ENCODE data around the gene NOL3.

NOL3 gene

DNA sequence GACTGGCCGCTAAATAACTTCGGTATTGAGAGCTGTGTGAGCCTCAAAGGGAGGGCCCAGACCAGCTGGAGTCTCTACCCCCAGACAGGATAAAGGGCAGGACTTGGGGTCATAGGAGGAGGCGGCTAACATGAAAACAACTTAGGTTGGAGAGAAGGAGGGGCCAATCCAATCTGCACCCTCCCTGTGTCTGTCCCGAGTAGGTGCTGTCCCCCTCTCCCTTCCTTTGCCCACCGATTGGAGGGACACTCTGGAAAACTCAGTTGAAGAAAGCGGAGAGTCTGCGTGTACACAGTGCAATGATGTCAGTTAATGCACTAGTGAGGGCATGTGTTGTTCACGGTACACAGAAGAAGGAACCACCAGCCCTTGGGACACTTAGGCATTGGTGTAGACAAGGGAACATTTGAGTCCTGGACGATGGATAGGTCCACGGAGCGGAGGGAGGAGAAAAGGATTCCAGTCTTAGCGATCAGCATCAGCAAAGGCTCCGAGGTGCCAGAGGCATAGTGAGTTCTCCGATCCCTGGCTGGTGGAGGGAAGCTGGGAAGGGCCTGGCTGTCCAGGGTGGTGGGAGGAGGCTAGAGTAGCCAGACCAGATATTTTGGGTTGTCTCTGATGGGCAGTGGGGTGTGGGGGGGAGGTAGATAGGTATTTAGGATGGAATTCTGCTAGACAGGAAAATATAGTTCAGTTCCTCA is 761 bp downstream of the NOL3 start:
- no peak for DNase-seq (ENCODE audit: low read depth in 2 of 2)

DNA sequence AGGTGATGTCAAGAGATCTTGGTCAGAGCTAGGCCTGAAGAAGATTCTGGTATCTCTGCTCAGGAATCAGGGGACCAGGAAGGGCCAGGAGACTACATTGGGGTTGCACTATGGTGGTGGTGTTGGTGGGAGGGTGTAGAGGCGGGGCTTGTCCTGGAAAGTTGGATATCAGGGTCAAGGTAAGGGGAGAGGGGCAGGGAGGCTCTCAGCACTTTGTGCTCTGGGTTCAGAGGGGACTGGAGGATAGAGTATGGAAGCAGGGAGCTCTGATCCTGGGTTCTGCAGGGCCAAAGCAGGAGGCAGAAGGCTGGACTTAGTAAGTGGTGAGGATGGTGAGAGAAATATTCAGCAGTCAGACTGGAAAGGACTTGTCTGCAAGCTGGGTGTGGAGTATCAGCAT is 3.0 kb downstream of the NOL3 start:
- DNase-seq (ENCODE audit: low read depth in 2 of 2), result no peak

DNA sequence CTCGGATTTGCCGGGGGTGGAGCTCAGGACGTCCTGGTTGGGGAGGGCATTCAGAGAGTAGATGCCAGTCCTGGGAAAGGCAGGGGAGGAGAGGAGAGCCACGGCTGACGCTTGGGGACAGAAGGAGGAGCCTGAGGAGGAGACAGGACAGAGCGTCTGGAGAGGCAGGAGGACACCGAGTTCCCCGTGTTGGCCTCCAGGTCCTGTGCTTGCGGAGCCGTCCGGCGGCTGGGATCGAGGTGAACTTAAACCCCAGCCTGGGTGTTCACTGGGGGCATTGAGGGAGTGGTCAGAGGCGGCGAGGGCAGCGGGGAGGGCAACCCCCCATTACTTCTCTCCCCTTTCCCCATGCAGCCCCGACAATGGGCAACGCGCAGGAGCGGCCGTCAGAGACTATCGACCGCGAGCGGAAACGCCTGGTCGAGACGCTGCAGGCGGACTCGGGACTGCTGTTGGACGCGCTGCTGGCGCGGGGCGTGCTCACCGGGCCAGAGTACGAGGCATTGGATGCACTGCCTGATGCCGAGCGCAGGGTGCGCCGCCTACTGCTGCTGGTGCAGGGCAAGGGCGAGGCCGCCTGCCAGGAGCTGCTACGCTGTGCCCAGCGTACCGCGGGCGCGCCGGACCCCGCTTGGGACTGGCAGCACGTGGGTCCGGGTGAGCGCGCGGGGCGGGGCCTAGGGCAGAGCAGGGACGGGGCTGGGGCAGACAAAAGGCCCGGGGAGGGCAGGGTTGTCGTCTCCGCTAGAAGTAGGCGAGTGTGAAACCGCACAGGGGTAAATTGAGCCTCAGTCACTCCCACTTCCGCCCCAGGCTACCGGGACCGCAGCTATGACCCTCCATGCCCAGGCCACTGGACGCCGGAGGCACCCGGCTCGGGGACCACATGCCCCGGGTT is 3.7 kb downstream of the NOL3 start:
- peak in 1 of 2 donors; percentile 56 for DNase-seq (ENCODE audit: low read depth in 2 of 2)

DNA sequence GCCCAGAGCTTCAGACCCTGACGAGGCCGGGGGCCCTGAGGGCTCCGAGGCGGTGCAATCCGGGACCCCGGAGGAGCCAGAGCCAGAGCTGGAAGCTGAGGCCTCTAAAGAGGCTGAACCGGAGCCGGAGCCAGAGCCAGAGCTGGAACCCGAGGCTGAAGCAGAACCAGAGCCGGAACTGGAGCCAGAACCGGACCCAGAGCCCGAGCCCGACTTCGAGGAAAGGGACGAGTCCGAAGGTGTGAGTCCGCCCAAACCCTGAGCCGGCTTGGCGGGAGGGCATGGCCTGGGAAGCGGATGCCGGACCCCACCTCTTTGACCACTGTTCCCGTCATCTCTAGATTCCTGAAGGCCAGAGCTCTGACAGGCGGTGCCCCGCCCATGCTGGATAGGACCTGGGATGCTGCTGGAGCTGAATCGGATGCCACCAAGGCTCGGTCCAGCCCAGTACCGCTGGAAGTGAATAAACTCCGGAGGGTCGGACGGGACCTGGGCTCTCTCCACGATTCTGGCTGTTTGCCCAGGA is 4.4 kb downstream of the NOL3 start:
- DNase-seq (ENCODE audit: low read depth in 2 of 2), result no peak

DNA sequence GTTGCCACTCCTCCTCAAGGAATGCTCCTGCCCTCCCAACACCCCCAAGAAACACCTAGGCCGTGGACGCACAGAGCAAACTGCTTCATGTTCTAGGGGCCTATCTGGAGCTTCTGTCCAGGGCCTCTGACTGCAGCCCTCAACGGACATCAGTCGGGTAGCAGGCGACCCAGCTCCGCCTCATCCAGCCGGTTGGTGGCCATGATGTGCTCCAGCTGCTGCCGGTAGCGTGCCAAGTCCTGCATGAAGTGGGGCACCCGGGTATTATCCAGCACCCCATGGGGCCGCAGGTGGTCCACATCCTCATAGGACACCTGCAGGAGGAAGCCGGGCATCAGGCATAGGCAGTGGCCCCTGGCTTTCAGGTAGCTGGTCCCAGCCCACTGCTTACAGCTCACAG is 6.3 kb downstream of the NOL3 start:
- DNase-seq (ENCODE audit: low read depth in 2 of 2), result no peak

DNA sequence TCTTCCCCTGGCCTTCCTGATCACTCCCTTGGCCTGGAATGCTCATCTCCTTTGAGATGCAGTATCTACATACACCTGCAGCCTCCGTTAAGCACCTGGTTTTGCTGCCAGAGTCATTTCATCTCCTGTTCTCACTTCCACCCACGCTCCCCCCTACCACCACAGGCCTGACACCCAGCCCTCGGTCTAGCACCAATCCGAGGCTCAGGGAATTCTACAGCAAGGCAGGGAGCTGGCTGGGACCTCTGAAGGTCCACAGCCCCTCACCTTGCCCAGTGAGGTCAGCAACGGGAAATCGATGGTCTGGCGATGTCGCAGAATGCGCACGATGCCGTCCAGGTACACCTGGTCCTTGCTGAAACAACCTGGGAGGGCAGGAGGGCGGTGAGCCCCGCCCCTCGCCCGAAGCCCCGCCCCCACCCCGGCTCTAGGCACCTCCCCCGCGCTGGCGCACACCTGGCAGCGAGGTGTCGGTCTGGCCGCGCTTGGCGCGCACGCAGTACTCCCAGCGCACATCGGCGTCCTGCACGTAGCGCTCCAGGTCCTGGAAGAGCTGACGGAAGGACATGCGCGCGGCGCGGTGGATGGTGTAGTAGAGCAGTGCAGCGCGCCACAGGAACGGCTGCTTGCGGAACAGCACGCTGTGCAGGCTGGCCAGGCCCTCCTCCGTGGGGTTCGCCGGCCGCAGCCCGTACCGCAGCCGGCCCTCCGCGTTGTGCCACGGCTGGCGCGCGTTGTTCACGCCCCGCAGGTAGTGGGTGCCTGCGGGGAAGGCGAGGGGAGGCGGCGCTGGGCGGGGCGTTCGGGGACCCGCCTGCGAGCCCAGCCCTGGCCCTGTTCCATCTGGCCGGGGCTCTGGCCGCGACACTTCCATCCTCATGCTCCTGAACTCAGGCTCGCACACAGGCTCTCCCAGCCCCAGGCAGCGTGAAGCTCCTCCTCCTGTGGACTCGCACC is 7.7 kb downstream of the NOL3 start:
- no peak for DNase-seq (ENCODE audit: low read depth in 2 of 2)

DNA sequence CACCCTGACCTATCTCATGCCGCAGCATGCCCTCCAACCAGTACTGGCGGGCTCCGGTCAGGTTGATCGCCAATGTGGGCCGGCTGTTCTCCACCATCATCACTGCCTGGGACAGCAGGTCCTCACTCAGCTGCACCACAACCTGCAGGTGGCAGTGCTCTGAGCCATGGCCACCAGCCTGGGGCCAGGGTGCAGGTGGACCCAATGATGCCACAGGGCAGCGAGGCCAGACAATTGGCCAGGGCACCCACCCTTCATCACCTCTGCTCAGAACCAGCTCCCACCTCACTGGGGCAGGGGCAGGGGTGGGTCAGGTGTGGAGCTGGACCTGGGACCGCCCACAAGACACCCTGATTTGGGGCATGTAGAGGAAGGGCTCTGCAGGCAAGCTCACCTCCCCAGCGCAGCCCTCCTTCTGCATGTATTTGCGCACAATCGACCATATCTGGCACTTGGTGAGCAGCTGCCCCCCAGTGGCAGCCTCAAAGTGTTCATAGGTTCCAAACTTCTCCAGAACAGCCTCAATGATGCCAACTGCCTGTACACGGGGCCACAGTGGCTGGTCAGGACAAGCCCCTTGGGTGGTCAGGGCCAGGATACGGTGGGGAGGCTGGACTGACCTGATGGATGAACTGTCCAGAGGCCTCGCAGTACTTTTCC is 9.2 kb downstream of the NOL3 start:
- DNase-seq (ENCODE audit: low read depth in 2 of 2), result no peak

DNA sequence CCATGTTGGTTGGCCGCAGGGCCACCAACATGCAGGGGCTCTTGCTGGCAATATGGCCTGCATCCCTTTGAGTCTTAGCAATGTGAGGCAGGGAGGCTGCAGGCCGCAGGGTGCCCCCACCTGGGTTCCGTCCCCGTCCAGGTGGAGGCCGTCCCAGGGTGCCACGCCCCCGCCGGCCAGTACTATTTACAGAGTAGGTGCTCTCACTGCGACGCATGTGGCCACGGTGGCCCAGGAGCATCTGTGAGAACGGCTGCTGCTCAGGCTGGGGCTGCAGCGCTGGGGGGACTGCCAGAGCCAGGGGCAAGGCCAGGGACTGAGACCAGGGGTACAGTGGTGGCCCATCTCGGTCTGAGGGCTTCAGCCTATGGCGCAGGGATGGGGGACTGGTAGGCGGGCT is 9.8 kb downstream of the NOL3 start:
- DNase-seq (ENCODE audit: low read depth in 2 of 2), result no peak

DNA sequence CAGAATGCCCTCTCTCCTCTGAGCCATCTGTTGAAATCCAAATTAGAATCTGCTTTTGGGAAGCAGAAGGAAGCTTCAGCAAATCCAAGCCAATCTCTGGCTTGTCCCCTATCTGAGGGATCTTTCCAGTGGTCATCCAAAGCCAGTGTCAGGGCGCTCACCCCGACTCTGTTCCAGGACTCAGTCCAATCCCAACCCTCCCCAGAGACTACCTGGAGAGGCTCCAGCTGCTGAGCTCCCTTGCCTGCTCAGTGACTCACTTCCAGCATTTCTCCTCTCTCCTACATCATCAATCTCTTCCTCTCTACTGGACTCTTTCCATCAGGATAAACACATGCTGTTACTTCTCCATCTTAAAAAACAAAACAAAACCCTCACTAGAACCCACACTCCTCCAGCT is 11.0 kb downstream of the NOL3 start:
- no peak for DNase-seq (ENCODE audit: low read depth in 2 of 2)

DNA sequence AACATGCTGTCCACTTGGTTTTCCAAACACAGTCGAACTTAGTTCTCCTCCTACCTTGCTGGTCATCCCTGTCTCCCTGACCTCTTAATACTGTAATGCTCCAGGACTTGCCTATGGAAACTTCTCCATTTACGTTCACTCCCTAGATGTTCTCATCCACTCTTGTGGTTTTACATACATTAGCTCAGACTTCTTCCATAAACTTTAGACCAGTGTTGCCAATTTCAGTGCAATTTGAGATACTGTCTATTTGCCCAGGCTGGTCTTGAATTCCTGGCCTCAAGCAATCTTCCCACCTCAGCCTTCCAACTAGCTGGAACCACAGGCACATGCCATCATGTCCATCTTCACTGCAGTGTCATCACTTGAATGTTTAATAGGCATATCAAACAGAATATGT is 11.9 kb downstream of the NOL3 start:
- no peak for DNase-seq (ENCODE audit: low read depth in 2 of 2)

DNA sequence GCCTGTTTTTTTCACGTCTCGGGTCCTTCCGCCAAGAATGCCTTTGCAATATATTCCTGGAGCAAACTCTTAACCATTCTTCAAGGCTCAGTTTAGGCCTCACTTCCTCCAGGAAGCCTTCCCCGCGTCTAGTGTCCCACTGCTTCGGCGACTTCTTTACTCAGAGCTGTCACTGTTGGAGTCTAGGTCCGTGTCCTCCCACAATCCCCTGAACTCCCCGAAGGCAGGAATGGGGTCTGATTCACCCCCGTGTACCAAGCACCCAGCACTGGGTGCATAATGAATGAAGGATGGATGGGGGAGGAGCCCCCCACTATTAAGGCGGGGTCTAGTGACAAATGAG is 12.9 kb downstream of the NOL3 start:
- no peak for DNase-seq (ENCODE audit: low read depth in 2 of 2)

DNA sequence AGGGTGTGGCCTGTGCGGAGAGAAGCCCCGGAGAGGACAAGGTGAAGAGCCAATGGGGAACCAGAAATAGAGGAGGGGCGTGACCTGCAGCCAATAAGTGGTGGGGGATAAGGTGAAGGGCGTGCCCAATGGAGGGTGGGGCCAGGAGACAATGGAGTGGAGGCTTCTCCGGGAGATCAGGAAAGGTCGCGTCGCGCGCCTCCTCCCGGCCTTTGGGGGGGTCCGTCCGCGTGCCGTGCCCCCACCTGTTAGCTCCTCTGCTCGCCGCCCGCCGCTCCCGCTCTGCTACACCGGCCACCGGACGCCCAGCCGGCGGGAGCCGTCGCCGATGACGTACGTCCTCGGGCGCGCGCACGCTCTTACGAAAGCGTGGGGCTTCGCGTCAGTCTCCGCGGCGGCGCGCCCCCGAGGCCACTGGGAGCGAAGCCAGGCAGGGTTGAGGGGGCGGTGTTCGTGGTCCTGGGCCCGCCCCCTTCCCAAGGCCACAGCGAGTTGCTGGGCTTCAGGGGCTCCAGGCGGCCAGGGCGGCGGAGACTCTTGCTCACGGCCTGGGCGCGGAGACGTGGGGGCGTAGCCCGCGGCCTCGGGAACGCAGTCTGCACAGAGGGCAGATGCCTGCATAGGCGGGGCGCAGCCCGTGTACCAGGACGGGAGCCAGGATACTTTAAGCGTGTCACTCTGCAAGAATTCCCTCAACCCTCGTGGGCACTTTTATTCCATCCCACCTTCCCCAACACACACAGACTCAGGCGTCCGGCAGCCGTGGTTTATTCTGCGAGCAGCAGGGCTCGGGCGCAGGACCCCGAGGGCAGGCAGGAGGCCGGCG is 13.5 kb downstream of the NOL3 start, which contains the start of gene MATCAP1:
TSS of gene MATCAP1 (minus strand) at position 337 of the 826 bp plus-strand sequence. CDS start 3,353 bp downstream, outside the sequence.
- peak; percentile 88 to 90 for DNase-seq (ENCODE audit: low read depth in 2 of 2)

DNA sequence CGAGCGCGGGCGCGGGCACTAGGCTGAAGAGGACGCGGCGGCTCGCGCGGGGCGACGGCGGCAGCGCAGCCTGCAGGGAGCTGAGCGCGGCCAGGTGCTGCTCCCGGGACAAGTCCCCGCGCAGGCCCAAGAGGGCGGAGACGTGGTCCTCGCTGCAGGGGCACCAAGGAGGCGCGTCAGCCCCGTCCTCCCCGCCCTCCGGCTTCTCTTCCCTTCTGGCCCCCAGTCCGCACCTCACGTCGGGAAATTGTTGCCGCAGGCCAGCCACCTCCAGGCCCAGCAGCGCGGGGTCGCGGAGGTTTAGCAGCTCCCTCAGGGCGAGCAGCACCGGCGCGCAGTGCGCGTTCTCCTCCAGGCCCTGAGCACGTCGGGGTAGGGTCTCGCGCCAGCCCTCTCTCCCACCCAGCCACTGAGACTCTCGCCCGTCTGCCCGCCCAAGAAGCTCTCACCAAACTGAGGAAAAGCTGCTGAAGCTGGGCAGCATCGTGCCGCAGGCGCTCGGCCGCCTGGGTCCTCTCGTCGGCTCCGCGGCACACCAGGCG is 14.2 kb downstream of the NOL3 start:
- no peak for DNase-seq (ENCODE audit: low read depth in 2 of 2)

DNA sequence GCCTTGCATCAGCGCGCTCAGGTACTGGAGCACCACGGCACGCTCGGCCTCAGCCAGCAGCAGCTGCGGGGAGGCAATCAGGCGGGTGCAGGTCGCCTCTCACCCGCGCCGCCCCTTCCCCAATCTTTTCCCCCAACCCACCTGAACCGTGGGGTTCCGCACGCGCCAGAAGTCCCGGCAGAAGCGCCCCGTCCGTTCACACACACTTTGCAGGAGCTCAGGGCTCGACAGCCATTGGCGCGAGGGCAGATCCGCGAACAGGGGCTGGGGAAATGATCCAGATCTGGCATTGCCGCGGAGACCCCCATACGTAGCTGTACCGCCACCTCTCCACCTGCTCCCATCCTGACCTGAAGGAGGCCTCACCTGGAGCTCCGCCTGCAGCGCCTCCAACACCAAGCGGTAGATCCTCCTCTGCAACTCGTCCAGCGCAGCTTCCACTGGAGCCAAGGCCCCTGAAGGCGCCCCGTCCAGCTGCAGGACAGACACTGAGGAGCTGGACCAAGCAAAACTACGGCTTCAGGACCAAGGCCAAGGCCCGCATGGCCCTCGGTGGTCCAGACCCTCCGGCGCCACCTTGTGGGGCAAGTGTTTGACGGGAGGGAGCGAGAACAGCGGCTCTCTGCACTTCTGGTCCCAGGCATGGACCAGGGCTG is 14.8 kb downstream of the NOL3 start:
- DNase-seq (ENCODE audit: low read depth in 2 of 2), result peak; percentile 80 to 83

DNA sequence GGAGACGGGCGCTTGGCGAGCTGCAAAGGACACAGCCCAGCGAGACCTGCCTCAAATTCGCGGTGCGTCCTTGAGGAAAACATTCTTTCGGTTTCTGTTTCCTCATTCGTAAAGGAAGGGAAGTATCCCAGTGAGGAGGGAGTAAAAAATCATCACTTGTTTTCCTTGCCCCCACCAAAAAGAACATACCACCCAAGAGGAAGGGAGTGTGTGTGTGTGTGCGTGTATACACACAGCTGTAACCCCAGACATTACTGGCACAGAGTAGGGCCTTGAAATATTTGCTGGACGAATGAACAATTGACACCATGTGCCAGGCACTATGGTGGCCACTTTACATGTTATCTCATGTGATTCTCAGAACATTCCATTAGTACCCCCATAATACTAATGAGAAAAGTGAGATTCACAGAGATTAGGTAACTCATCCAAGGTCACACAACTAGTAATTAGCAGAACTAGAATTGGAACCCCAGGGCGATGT is 15.4 kb downstream of the NOL3 start:
- DNase-seq (ENCODE audit: low read depth in 2 of 2), result no peak

DNA sequence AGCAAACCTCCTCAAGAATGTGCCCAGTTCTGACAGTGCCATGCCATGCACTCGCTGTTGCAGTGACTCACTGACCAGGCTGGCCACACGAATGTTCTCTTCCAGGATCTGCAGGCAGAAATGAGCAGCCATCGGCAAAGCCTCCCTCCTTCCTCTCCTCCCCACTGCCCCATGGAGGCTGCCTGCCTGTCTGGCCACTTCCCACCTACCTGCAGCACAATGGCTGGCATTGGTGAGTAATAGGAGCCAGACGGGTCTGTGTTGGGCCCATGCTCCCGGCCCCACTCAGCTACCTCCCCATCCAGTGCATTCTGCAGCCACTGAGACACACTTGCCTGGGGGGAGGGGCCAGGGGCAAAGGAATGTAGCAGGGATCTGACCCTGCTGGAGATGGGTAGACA is 16.2 kb downstream of the NOL3 start:
- DNase-seq (ENCODE audit: low read depth in 2 of 2), result no peak

DNA sequence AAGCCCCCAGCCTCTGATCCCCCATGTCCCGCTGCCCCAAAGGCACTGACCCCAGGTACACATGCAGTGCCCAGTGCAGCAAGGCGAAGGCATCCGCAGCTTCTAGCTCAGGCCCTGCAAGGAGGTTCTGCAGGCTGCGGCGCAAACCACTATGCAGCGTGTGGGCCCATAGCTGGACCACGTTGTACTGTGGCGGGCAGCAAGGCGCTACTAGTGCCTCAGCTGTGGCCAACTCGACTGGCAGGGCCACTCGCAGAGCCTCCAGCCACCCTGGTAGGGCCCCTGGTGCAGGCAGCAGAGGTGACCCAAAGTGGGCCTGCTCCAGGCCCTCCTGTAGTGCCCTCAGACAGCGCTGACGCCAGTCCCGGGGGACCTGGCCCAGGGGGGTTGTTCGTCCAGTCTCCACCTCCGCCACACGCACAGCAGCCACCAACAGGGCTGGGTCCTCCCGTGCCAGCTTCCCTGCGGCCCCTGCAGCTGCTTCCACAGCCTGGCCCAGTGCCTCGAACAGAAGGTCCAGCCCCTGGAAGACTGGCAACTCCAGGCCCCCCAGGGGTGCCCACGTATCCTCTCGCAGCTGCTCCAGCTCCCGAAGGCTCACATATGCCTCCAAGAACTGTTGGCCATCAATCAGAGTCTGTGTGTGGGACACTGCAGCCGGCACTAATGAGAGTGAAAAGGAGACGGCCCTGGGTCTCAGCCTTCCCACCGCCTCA is 17.0 kb downstream of the NOL3 start:
- DNase-seq (ENCODE audit: low read depth in 2 of 2), result no peak

DNA sequence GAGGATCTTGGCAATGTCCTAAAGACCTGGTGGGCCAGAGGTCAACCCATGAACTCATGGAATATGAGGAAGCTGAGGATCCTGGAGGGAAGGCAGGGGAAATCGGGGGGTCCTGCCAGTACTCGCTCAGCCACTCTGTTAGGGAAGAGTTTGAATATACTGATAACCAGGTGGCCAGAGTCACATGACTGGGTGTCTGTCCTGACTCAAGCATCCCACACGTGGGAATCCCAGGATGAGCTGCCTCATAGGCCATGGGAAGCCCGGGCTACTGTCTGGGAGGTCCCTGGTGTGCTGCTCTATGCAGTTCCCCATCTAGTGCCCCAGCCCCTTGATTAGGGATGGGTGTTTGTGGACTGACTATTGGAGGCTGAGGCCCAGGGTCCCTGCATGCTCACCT is 18.0 kb downstream of the NOL3 start:
- DNase-seq (ENCODE audit: low read depth in 2 of 2), result no peak

DNA sequence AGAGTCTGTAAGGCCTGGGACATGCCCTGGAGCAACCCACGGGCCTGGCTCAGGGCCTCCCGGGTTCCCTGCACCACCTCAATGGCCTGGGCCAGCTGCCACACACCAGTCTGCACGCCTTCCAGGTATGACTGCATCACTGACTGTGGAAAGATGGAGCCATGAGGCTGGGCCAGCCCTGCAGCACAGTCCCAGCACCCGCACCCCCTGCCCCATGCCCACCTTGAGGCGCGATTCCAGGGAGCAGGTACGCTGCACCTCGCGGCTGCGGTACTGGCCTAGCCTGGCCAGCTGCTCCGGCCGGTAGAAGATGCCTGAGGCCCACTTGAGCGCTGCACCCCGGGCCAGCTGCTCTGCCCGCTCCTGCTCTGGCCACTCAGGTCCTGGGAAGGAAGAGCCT is 18.5 kb downstream of the NOL3 start:
- DNase-seq (ENCODE audit: low read depth in 2 of 2), result no peak

All from stimulated activated CD8-positive, alpha-beta memory T cell treated with anti-CD3 and anti-CD28 coated beads, Interleukin-2, amount 100 ng/mL, for 48 hours (primary cell).